Endothelial cell of umbilical vein (primary cell): ENCODE measurements around the gene PGLYRP4. TPM values are rescaled to one million over a fixed set of nuclear protein-coding genes. Genes with fewer than 3 reads are reported as not detected.

ENCODE experiments used
- BruUV-seq: library from RNA; stranded (reverse); fragments of 400-500 nt; replicated peaks from 2 replicates; lab custom pipeline; 2021; lab: Mats Ljungman, UMichigan
- CTCF ChIA-PET: fragments of 300-600, 350-600 bp; sonication (Branson Sonifier 250); formaldehyde crosslinking; loops from one replicate; lab custom pipeline; 2021; ENCODE audit warnings: antibody characterized with exemption, inconsistent platforms; lab: Charles Lee
- POLR2A ChIA-PET: fragments of 300-600, 350-600 bp; sonication (Branson Sonifier 250); formaldehyde crosslinking; loops from one replicate; lab custom pipeline; 2021; ENCODE audit warnings: antibody characterized with exemption, inconsistent platforms; lab: Charles Lee
- DNase-seq: peaks from one replicate; pipeline ENCODE4 v3.0.0-alpha.2; 2011; ENCODE audit warnings: low read depth, low spot score
- FAIRE-seq: peaks from 2 replicates; lab custom pipeline; 2011; peaks lifted over from hg19 to GRCh38; lab: Jason Lieb, UNC
- H2AFZ ChIP-seq: 2 replicates; pipeline ENCODE4 v1.6.0; 2012; ENCODE audit warnings: low read depth, low read length, control low read depth, inconsistent platforms
- H3K27ac ChIP-seq: 2 replicates; pipeline ENCODE4 v1.5.1; 2011; ENCODE audit warnings: low read depth, mild to moderate bottlenecking, control low read depth, low read length, moderate library complexity; ENCODE audit not compliant: insufficient read depth
- H3K27me3 ChIP-seq, 2 experiments: 2 replicates each; pipeline versions ENCODE4 v1.6.0 to v1.6.1; 2011; ENCODE audit warnings: low read length in 2 of 2, mixed read lengths in 1 of 2; ENCODE audit not compliant: control insufficient read depth in 2 of 2, insufficient read depth in 2 of 2
- H3K36me3 ChIP-seq, 2 experiments: 2 replicates in 1 of 2; 3 replicates in 1 of 2; pipeline ENCODE4 v1.5.1; 2011; ENCODE audit warnings: low read length in 2 of 2, mild to moderate bottlenecking in 1 of 2, moderate library complexity in 1 of 2; ENCODE audit not compliant: control insufficient read depth in 2 of 2, insufficient read depth in 2 of 2; ENCODE audit errors: extremely low read depth in 1 of 2
- H3K4me1 ChIP-seq: 3 replicates; pipeline ENCODE4 v1.5.1; 2011; ENCODE audit warnings: mild to moderate bottlenecking, low read length; ENCODE audit not compliant: control insufficient read depth, insufficient read depth; ENCODE audit errors: extremely low read depth
- H3K4me2 ChIP-seq: 2 replicates; pipeline ENCODE4 v1.6.1; 2011; ENCODE audit warnings: low read length, control low read depth, mixed read lengths; ENCODE audit not compliant: insufficient read depth
- H3K4me3 ChIP-seq, 3 experiments: fragments of 200-600 bp in 1 of 3; sonication (generic), shearing (Covaris generic) in 1 of 3; replicated peaks in 1 of 3; 2 replicates each; pipeline ENCODE4 v1.5.1; 2011 to 2016; ENCODE audit warnings: control low read depth in 3 of 3, low read length in 3 of 3, mild to moderate bottlenecking in 2 of 3, inconsistent platforms in 1 of 3, low read depth in 1 of 3, moderate library complexity in 1 of 3; ENCODE audit not compliant: insufficient read depth in 1 of 3
- H3K79me2 ChIP-seq: 2 replicates; pipeline ENCODE4 v1.6.0; 2012; ENCODE audit warnings: low read length, inconsistent platforms; ENCODE audit not compliant: control insufficient read depth, insufficient read depth
- H3K9ac ChIP-seq: replicated peaks from 2 replicates; pipeline ENCODE3; 2011; ENCODE audit warnings: low read length, control low read depth; ENCODE audit not compliant: insufficient read depth; ENCODE audit errors: extremely low read depth
- H3K9me1 ChIP-seq: replicated peaks from 3 replicates; pipeline ENCODE4 v1.6.0; 2011; ENCODE audit warnings: mild to moderate bottlenecking, low read length; ENCODE audit not compliant: control insufficient read depth, insufficient read depth; ENCODE audit errors: extremely low read depth
- H3K9me3 ChIP-seq: replicated peaks from 2 replicates; pipeline ENCODE4 v1.5.1; 2012; ENCODE audit warnings: low read length, inconsistent platforms; ENCODE audit not compliant: control insufficient read depth, insufficient read depth
- H4K20me1 ChIP-seq: replicated peaks from 2 replicates; pipeline ENCODE3; 2011; ENCODE audit warnings: mild to moderate bottlenecking, low read length; ENCODE audit not compliant: control insufficient read depth, insufficient read depth; ENCODE audit errors: extremely low read depth
- EZH2 ChIP-seq: IDR thresholded peaks from 2 replicates; pipeline ENCODE4 v1.6.1; 2012; ENCODE audit warnings: borderline replicate concordance, low read depth, mild to moderate bottlenecking, moderate library complexity, low read length, inconsistent platforms; ENCODE audit not compliant: severe bottlenecking
- MYC ChIP-seq: IDR thresholded peaks from one replicate; pipeline ENCODE4 v1.6.1; 2011; ENCODE audit warnings: mild to moderate bottlenecking, low read depth, low read length
- POLR2A ChIP-seq: IDR thresholded peaks from 2 replicates; pipeline ENCODE4 v1.6.1; 2012; ENCODE audit warnings: low read depth, mild to moderate bottlenecking, control low read depth, low read length
- POLR2AphosphoS5 ChIP-seq: IDR thresholded peaks from 2 replicates; pipeline ENCODE4 v1.6.1; 2012; ENCODE audit warnings: low read depth, mild to moderate bottlenecking, control low read depth, low read length, moderate library complexity; ENCODE audit not compliant: insufficient read depth
- dilution Hi-C: fragments of 300-500 bp; cut with MboI; formaldehyde crosslinking; loops from one replicate; pipeline ENCODE4 v1.15.0; 2019; ENCODE audit warnings: low sequenced_read_pairs; ENCODE audit not compliant: extremely low pct_ligation_motif_present
- intact Hi-C: fragments of 100-400 bp; cut with micrococcal nuclease; formaldehyde crosslinking; loops from one replicate; pipeline ENCODE4 v1.10.0; 2022
- polyA plus RNA-seq, 4 experiments: library from polyadenylated mRNA; depleted of rRNA in 3 of 4; stranded (reverse) in 3 of 4; unstranded in 1 of 4; fragments of >200 nt; gene quantifications; 2 replicates each; pipeline versions ENCODE4 v1.2.1 to v1.2.3, GENCODE V29; 2011 to 2012; ENCODE audit warnings: missing spikeins in 1 of 4
- total RNA-seq: library from RNA; stranded (reverse); gene quantifications from 2 replicates; pipeline ENCODE4 v1.2.3, GENCODE V29; 2021
- TF ChIP-seq, protein P1 (sequence below), 2 donors: IDR thresholded peaks; 1 replicate in 1 of 2; 2 replicates in 1 of 2; pipeline ENCODE4 v1.5.1; 2011; ENCODE audit warnings: low read length in 2 of 2, mild to moderate bottlenecking in 2 of 2, moderate library complexity in 2 of 2, control low read depth in 1 of 2, inconsistent platforms in 1 of 2, low read depth in 1 of 2; ENCODE audit not compliant: insufficient read depth in 1 of 2; ENCODE audit errors: extremely low read depth in 1 of 2

PGLYRP4 gene
- total and polyA plus RNA-seq, 2 donors (not counting 3 experiments of a cell fraction or from before 2014, with no cell fraction given) = not detected

DNA sequence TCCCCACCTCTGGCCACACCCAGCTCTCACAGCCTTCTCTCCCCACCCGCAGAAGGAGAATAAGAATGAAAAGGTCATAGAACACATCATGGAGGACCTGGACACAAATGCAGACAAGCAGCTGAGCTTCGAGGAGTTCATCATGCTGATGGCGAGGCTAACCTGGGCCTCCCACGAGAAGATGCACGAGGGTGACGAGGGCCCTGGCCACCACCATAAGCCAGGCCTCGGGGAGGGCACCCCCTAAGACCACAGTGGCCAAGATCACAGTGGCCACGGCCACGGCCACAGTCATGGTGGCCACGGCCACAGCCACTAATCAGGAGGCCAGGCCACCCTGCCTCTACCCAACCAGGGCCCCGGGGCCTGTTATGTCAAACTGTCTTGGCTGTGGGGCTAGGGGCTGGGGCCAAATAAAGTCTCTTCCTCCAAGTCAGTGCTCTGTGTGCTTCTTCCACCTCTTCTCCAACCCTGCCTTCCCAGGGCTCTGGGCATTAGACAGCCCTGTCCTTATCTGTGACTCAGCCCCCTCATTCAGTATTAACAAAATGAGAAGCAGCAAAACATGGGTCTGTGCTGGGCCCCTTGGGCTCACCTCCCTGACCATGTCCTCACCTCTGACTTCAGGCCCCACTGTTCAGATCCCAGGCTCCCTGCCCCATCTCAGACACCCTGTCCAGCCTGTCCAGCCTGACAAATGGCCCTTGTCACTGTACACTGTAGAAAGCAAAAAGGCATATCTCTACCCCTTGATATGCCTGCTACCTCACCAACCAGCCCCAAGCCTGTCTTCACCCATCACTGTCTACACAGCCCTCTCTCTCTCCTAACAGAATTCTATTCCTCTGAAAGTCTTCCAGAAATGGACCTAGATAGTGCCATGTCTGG is 12.2 kb upstream of the PGLYRP4 start:
- H3K79me2 ChIP-seq = no peaks in the 10 kb centered on the region
- no peaks in the 10 kb centered on the region for H3K4me1 ChIP-seq
- no peaks in the 10 kb centered on the region for H3K9me3 ChIP-seq
- H3K36me3 ChIP-seq = no peaks in the 10 kb centered on the region
- intact Hi-C loops = no loop called here
- FAIRE-seq = no peak
- TF ChIP-seq MYC (no peak), EZH2 (no peak), POLR2A (no peak), POLR2AphosphoS5 (no peak)
- TF ChIP-seq, protein P1, sequence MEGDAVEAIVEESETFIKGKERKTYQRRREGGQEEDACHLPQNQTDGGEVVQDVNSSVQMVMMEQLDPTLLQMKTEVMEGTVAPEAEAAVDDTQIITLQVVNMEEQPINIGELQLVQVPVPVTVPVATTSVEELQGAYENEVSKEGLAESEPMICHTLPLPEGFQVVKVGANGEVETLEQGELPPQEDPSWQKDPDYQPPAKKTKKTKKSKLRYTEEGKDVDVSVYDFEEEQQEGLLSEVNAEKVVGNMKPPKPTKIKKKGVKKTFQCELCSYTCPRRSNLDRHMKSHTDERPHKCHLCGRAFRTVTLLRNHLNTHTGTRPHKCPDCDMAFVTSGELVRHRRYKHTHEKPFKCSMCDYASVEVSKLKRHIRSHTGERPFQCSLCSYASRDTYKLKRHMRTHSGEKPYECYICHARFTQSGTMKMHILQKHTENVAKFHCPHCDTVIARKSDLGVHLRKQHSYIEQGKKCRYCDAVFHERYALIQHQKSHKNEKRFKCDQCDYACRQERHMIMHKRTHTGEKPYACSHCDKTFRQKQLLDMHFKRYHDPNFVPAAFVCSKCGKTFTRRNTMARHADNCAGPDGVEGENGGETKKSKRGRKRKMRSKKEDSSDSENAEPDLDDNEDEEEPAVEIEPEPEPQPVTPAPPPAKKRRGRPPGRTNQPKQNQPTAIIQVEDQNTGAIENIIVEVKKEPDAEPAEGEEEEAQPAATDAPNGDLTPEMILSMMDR (IDR thresholded peaks at IDR 0.05; ENCODE audit: extremely low read depth in 1 of 2, insufficient read depth in 1 of 2, low read depth in 1 of 2, low read length in 2 of 2) = no peak
- BruUV-seq = no TSS peak
- H3K27ac ChIP-seq = no peak overlapping the region
- no peaks in the 10 kb centered on the region for H3K9me1 ChIP-seq
- no peak overlapping the region for H2AFZ ChIP-seq
- H3K9ac ChIP-seq = no peak overlapping the region
- no peak overlapping the region for H3K4me2 ChIP-seq
- POLR2A ChIA-PET = no interaction called here
- CTCF ChIA-PET = interaction anchor here (0.8 to 13.2 kb wide), 4 partner anchors 8 to 149 kb away, joined by 3 to 331 read pairs (median 6); no protein-coding TSS in a partner anchor
- no peaks in the 10 kb centered on the region for H3K27me3 ChIP-seq
- no peak overlapping the region for H3K4me3 ChIP-seq
- dilution Hi-C loops = no loop called here
- DNase-seq = no peak
- no peaks in the 10 kb centered on the region for H4K20me1 ChIP-seq
